ENCODE measurements around the gene MVD. TPM values are rescaled to one million over a fixed set of nuclear protein-coding genes. Genes with fewer than 3 reads are reported as not detected.

The MVD gene
- total RNA-seq, 1 donor from 2014 or later: 25.3 TPM

GRCh38 chr16:88706965-88707826 is 44.3 kb upstream of the MVD start:
- H3K27me3 ChIP-seq (ENCODE audit: low read depth): no peaks in the 10 kb centered on the region
- intact Hi-C loops (cut with micrococcal nuclease): no loop called here
- no peak for DNase-seq
- H3K4me3 ChIP-seq: peak overlapping the region; percentile 99
- H3K4me1 ChIP-seq: peaks cover 54% of the 10 kb centered on the region
- H3K27ac ChIP-seq (replicated peaks): peak overlapping the region; percentile 93
- no peaks in the 10 kb centered on the region for H3K9me3 ChIP-seq (replicated peaks)
- H3K36me3 ChIP-seq: no peaks in the 10 kb centered on the region
- no peak for TF ChIP-seq CTCF (IDR thresholded peaks at IDR 0.05; ENCODE audit: borderline replicate concordance)

- DNase-seq: peak; percentile 93
- H3K4me3 ChIP-seq: peak within 1 kb of the TSS; percentile 99
- no peak for TF ChIP-seq CTCF (IDR thresholded peaks at IDR 0.05; ENCODE audit: borderline replicate concordance)
- intact Hi-C loops (cut with micrococcal nuclease): no loop called here
- no peaks in the 10 kb centered on the region for H3K36me3 ChIP-seq
- peaks cover 62% of the 10 kb centered on the region for H3K4me1 ChIP-seq
- H3K27me3 ChIP-seq (ENCODE audit: low read depth): no peaks in the 10 kb centered on the region
- no peaks in the 10 kb centered on the region for H3K9me3 ChIP-seq (replicated peaks)
- peak within 1 kb of the TSS; percentile 93 for H3K27ac ChIP-seq (replicated peaks)
Measured at GRCh38 chr16:88706229-88706964, 43.5 kb upstream of the MVD start, which contains the start of the genes CTU2 and RNF166. Gene CTU2, plus strand, starts transcription at chr16:88706503. Its CDS starts 28 bp downstream, at chr16:88706531. Gene RNF166, minus strand, starts transcription at chr16:88706408. Its CDS starts 83 bp downstream, at chr16:88706325.

GRCh38 chr16:88705801-88706228 is 42.9 kb upstream of the MVD start:
- Histone ChIP-seq H3K27ac (replicated peaks) (peak overlapping the region; percentile 93), H3K36me3 (no peaks in the 10 kb centered on the region), H3K27me3 (ENCODE audit: low read depth) (no peaks in the 10 kb centered on the region), H3K4me1 (peaks cover 68% of the 10 kb centered on the region), H3K9me3 (replicated peaks) (no peaks in the 10 kb centered on the region), H3K4me3 (peak overlapping the region; percentile 99)
- no peak for TF ChIP-seq CTCF (IDR thresholded peaks at IDR 0.05; ENCODE audit: borderline replicate concordance)
- DNase-seq: no peak
- intact Hi-C loops (cut with micrococcal nuclease): no loop called here

- Histone ChIP-seq H3K27me3 (ENCODE audit: low read depth) (no peaks in the 10 kb centered on the region), H3K27ac (replicated peaks) (peak overlapping the region; percentile 93), H3K36me3 (no peaks in the 10 kb centered on the region), H3K4me1 (peaks cover 75% of the 10 kb centered on the region), H3K9me3 (replicated peaks) (no peaks in the 10 kb centered on the region), H3K4me3 (peak overlapping the region; percentile 99)
- no peak for DNase-seq
- intact Hi-C loops (cut with micrococcal nuclease): no loop called here
- TF ChIP-seq CTCF (IDR thresholded peaks at IDR 0.05; ENCODE audit: borderline replicate concordance): no peak
Measured at GRCh38 chr16:88705076-88705684, 42.3 kb upstream of the MVD start.
